HS-5 (cell line): ENCODE results near the gene CATSPERD.
A peak's percentile ranks its signal among the peaks of the same experiment; 100 is the strongest.
"Not testable (repeated sequence)": the region's sequence is repeated elsewhere in the genome, so short reads cannot be mapped to it uniquely, and the experiment has no call there.

ENCODE experiments used
- DNase-seq: peaks from one replicate; pipeline ENCODE4 v3.0.0-alpha.2; 2012; ENCODE audit warnings: low read depth

Gene CATSPERD

DNA sequence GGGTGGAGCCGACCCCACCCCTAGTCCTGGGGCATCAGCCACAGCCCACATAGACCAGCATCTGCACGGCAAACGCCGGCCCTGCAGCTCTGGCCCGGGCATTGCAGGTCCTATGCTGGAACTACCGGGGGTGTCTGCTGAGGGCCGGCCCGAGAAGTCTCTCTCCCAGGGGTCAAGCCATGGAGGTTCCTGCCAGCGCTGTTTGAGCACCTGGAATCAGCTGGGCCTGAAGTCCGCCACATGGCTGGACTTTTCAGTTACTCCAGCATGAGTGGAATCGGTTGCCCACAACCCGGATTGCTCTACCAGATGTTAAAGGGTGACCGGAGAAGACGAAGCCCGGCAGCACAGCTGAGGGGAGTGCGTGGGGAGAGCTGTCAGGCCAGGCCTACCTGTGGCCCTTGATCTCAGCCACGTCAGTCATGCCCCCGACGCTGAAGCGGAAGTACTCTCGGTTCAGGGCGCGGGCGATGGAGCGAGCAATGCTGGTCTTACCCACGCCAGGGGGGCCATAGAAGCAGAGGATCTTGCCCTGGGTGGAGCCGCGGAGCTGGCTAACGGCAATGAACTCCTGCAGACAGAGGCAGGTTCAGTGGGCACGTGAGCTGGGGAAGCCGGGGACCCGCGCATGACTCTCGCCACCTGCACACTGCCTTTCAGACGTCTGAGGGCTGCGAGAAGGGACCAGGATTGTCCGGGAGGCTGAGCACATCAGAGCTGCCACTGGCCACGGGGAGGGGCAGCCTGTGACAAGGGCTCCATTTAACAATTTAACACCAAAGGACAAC lies 21.6 kb upstream of the CATSPERD start:
- no peak for DNase-seq

DNA sequence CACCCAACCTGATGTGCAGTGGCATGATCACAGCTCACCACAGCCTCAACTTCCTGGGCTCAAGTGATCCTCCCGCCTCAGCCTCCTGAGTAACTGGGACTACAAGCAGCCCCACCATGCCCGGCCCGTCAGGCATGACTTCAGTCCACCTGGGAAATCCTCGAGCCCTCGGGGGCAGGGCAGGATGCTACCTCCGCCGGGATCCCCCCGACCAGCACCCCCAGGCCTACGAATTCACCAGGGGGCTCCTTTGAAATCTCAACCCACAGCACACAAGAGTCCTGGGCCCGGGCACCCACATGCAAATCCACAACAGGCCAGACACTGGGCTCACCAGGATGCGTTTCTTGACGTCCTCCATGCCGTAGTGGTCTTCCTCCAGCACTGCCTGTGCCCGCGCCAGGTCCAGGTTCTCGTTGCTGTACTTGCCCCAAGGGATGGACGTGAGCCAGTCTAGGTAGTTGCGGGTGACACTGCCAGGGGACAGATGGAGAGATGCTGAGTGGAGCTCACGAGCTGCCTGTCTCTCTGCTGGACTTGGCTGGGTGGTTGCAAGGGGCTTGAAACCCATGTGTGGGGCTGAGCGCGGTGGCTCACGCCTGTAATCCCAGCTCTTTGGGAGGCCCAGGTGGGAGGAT lies 19.9 kb upstream of the CATSPERD start:
- no peak for DNase-seq

DNA sequence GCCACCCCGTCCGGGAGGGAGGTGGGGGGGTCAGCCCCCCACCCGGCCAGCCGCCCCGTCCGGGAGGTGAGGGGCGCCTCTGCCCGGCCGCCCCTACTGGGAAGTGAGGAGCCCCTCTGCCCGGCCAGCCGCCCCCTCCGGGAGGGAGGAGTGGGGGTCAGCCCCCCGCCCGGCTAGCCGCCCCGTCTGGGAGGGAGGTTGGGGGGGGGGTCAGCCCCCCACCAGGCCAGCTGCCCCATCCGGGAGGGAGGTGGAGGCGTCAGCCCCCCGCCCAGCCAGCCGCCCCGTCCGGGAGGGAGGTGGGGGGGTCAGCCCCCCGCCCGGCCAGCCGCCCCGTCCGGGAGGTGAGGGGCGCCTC lies 18.4 kb upstream of the CATSPERD start:
- not testable (repeated sequence) for DNase-seq

DNA sequence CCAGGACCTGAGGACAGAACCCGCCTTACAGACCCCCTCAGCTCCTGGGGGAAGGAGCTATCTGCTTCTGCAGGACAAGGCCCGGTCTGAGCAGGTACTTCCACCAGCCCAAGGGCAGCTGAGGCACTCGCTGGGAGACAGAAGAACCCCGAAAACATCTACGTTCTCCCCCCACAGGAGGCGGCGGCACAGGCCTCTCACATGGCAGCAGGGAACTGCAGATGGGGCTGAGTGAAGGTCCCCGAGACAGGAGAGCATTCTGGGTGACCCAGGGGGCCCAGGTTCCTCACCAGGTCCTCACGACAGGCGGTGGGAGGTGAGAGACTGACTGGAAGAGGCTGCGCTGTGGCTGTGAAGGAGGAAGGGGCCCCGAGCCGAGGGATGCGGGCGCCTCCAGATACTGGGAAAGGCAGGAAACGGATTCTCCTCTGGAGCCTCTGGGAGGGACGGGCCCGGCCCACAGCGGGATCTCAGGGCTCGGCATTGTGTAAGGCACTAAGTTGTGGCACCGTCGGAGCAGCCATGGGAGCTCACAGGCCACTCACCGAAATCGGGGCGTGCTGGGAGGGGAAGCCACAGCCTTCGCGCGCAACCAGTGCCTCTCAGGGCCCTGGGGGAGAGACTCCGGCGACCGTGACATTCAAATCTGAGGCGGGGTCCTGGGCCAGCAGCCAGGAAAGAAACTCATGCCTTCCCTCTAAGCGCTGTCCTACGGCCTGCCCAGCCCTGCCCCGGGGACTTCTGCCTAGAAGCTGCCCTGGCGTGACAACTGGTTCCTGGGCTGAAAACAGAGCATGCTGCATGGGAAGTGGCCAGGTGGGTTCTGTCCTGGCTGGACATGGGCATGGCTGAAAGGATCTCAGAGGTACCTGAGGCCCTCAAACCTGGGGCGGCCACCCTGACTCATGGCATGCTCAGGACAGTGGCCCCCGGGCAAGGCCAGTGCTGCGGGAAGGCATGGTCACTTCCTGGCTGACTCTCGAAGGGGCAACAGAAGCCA lies 16.3 kb upstream of the CATSPERD start:
- DNase-seq, result no peak

DNA sequence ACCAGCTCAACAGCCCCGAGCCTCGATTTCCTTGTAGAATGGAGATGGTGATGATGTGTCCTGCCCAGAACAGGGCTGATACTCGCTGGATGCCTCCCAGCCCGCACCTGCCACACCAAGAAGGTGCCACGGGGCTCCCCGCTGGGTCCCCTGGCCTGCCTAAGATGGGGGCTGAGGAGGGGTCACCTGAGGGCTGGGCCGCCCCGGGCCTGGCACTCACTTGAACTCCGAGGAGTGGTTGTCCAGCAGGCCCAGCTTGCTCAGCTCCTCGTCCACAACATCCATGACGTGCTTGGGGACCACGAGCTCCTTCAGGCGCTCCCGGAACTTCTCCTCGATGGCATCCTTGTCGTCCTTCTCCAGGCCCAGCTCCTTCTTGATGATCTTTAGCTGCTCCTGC lies 14.9 kb upstream of the CATSPERD start:
- DNase-seq, result no peak

DNA sequence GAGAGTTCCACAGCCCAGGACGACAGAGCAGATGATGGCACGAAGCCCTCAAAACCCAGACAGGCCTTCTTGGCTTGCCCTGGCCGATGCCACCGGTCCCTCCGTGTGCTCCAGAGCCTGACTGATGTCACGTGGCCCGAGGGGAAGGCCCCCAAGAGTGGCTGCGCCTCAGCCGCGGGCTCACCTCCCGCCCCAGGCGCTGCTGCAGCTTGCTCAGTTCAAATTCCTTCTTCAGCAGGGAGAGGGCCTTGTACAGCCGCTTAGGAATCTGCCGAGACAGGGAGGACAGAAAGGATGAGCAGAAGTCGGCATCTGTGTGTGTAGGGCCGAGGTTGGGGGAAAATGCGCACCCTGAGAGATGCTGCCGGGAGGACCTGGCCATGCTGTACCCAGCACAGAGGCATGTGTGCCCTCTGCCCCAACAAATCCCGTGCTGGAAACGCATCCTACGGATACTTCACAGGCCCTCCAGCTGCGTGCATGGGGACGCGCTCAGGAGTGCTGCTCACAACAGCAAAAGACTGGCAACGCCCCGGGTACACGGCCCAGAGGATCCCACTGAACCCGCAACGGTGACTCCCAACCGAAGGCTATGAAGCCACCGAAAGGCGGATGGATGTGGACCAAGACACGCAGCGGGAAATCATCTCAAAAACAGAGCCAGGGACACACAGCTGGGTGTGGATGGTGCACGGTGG lies 13.4 kb upstream of the CATSPERD start:
- no peak for DNase-seq

DNA sequence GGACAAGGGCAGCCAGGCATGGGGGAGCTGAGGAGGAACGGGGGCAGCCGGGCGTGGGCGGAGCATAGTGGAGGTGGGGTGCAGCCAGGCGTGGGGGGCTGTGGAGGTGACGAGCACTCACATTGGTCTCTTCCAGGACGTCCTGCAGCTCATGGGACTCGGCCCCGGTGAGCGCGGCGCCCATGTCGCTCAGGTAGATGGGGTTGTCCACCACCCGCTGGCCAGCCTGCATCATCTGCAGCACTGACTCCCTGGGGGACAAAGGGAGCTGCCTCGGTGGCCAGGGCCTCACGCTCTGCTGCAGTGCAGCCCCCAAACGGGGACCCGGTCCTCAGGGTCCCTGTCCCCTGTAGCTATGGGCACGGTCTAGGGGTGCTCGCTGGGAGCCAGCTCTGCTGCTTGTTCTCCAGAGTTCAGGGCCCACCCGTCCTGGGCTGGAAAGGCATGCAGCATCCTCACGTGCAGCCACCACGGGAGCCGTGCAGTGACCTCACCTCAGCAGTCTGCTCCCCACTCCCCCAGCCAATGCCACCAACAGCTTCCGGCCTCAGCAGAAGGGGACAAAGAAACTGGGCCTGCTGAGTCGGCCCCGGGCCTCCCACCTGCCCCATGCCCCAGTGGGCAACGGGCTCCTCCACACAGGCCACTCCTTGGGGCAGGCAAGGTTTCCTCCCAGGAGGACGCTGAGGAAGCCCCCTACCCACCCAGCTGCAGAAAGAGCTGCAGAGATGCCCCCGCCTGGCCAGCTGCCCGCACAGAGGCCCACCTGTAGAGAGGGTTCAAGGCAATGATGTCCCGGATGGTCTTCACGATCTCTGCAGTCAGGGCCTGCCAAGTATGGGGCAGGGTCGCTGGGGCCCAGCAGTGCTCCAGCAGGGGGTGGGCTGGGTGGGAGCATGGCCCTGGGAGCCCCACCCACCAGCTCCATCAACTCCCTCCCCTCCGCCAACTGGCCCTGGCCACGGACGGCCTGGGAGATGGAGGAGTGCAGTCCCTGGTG lies 12.6 kb upstream of the CATSPERD start:
- DNase-seq, result no peak

DNA sequence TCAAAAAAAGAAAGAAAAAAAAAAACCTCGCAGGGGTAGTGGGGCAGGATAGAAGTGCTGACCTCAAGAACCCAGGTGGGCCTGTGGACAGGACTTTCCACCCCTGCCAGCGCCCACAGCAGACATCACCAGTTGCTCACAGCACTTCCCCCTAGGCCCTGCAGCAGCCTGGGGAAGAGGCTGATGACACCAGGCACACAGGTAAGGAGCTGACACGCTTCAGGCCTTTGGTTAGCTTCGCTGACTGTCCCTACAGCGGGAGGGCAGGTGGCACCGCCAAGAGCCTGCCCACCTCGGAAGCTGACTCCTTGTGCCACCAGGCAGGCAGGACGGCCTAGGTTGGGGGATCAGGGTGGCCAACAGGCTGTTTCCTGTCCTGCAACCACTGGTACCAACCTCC lies 9.4 kb upstream of the CATSPERD start:
- DNase-seq, result no peak

DNA sequence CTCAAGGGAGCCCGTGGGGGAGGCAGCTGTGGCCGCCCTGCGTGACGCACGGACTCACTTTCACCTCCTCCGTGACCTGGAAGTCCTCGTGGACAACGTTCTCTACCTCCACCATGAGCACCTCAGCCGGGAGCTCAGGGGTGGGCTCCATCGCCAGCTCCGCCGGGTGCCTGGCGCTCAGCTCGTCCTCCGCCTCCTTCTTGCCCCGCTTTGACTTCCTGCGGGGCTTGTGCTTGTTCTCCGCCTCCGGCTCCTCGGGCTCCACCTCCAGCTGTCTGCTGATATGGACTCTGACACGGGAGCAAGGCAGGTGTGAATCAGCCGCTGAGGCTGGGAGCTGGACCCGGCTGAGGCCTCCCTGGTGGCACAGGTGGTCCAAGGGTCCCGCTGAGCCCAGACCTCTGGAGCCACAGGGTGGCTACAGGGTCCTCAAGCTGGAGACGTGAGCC lies 8.7 kb upstream of the CATSPERD start:
- DNase-seq, result no peak

DNA sequence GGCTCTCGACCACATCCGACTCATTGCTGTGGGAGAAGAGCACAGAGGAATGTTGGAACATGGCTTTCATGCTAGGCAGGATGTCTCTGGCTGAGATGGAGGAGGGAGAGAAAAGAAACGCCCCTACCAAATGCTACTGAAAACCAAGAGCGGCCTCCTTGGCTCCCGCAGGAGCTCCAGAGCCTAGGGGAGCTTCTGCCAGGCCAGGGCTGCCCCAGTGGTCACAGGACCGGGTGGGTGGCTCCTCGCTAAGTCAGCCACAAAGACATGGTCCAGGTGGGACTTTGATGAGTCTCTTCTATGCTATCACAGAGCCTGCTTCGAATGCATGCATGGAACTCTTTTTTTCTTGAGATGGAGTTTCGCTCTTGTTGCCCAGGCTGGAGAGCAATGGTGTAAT lies 7.2 kb upstream of the CATSPERD start:
- DNase-seq, result no peak

DNA sequence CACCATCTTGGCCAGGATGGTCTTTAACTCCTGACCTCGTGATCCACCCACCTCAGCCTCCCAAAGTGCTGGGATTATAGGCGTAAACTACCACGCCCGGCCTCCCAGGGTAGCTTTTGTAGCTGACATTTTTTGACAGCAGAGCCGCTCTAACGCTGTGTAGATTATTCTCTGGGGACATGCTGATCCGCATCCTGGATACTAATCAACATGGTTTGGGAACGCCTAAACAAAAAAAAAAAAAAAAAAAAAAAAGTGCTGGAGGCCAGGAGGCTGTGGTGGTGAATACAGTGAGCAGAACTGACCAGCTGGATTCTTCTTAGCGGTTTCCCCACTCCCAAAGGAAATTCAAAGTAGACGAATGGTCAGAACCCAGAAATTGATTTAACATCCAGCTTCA lies 5.6 kb upstream of the CATSPERD start:
- DNase-seq, result no peak

DNA sequence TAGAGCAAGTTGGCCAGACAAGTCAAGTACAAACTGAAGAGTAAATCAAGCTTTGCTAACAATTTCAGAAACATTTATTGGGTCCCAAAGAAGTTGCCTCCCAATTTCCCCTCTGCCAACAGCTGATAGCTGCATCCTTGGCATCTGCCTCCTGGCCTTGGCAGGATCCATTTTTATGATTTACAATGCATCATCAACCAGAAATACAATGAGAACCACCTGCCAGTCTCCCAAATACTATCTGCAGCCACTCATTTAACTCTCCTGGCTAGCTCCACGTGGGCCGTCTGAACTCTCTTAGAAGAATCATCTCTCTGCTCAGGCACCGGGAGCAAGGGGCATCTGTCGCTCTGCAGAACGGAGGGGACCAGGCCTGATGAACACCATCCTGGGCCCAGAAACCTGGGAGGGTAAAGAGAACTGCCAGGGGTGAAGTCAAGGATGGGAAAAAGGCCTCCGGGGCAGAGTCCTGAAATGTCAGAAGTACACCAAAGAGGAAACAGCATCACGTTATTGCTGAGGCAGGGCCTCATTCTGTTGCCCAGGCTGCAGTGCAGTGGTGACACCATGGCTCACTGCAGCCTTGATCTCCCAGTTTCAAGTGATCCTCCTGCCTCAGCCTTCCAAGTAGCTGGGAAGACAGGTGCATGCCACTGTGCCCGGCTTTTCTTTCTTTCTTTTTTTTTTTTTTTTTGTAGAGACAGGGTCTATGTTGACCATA lies 3.1 kb upstream of the CATSPERD start:
- no peak for DNase-seq

DNA sequence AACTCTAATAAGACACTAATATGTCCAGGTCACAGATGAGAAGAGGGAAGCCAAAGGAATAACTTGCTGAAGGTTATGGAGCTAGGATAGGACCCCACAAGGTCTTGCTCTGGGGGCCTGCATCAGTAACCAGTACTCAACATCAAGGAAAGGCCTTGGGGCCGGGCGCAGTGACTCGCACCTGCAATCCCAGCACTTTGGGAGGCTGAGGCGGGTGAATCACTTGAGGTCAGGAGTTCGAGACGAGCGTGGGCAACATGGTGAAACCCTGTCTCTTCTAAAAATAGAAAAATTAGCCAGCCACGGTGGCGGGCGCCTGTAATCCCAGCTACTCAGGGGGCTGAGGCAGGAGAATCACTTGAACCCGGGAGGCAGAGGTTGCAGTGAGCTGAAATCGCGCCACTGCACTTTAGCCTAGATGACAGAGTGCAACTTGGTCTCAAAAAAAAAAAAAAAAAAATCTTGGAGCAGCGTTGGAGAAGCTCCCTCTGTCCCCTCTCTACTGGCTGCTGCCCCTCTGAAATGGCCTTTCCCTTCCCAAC lies 2.3 kb upstream of the CATSPERD start:
- no peak for DNase-seq

DNA sequence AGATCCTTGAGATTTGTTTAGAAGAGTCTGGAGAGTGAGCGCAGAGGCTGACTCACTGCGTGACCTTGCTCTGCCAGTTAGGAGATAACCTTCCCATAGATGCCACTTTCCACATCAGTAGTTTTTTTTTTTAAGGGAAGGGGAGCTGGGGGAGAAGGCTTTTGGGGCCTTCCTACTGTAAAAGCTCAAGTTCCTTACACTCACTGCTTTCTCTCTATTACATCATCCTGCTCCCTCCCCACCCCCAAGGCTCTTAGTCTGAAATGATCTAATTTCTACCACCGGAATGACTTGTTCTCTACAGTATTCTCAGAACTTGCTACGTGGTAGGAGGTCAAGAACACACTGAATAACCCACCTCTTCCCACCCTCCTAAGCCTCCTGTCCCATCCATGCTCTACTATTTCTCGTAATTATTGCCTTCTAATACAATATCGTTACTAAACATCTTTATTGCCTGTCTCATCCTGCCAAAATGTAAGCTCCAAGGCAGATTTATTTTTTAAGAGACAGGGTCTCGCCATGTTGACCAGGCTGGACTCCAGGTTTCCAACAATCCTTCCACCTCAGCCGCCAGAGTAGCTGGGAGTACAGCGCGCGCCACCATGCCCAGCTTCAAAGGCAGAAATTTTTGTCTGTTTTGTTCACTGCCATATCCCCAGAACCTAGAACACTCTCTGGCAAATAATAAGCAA lies 1.7 kb upstream of the CATSPERD start:
- peak; percentile 52 for DNase-seq

DNA sequence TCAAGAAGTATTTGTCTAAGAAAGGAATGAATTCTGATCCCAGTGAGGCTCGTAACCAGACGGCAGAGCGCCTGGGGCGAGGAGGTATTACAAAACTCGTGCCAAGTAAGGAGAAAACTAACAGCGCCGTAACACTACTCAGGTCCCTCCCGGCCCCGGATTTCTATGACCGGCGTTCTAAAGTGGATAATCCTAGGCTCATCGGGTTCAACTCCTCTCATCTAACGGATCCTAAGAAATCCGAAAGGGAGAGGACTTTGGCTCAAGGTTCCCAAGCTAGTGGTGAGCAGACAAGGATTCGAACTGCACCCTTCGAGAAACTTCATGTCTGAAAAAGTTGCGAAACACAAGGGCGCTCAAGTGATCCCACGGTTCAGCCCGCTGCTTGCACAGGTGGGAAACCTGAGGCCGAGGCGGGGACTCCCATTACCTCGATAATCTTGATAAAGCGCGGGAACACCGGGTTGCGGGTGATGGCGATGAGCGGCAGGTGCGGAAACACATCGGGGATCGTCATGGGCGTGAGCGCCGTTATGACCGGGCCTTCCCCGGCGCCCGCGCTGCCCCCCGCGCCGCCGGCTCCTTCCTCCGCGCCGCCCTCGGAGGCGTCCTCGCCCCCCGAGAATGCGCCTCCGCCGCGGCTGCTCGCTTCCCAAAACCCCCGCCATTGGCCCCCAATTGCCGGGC lies 1.0 kb upstream of the CATSPERD start:
- no peak for DNase-seq

DNA sequence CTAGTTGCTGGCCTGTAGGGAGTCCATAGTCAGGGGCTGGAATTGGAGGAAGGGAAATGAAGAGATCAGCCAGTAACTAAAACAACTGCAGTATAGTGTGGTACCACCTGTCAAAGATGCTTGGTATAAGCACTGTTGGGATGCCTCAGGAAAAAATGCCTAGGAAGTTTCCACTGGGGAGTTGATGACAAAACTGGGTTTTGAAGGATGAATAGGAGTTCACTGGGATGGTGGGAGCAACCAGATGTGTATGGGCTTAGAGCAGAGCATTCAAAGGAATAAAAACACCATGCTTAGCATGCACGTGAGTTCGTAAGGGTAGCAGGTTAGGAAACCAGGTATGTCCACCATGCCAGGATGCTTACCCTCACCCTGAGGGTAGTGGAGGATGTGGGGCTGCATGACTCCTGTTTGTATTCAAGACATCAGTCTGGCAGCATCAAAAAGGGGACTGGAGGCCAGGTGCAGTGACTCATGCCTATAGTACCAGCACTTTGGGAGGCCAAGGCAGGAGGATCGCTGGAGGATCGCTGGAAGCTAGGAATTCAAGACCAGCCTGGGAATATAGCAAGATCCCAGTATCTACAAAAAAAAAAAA lies 7.1 kb downstream of the CATSPERD start:
- no peak for DNase-seq

DNA sequence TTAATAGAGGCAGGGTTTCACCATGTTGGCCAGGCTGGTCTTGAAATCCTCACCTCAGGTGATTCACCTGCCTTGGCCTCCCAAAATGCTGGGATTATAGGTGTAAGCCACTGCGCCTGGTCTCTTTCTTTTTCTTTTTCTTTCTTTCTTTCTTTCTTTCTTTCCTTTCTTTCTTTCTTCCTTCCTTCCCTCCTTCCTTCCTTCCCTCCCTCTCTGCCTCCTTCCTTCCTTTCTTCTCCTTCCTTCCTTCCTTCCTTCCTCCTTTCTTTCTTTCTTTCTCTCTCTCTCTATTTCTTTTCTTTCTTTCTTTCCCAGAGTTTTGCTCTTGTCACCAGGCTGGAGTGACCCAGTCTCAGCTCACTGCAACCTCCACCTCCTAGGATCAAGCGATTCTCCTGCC lies 12.7 kb downstream of the CATSPERD start:
- not testable (repeated sequence) for DNase-seq

DNA sequence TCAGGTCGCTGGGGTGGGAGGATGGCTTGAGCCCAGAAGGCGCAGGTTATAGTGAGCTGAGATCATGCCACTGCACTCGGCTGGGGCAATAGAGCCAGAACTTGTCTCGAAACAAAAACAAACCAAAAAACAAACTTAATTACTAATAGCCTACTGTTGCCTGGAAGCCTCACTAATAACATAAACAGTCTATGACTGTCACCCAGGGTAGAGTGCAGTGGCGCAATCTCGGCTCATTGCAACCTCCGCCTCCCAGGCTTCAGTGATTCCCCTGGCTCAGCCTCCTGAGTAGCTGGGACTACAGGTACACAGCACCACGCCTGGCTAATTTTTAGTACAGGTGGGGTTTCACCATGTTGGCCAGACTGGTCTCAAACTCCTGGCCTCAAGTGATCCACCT lies 18.0 kb downstream of the CATSPERD start:
- no peak for DNase-seq
